ENCODE measurements around the gene PACSIN1. TPM values are rescaled to one million over a fixed set of nuclear protein-coding genes. Genes with fewer than 3 reads are reported as not detected.

PACSIN1 gene
- total and polyA plus RNA-seq, 10 of the 15 experiments (the other 5 are each of a cell fraction or from before 2014, with no cell fraction given), result 0.50 to 9.4 (median 2.8) TPM

- no peak for TF ChIP-seq ZNF592 (IDR thresholded peaks at IDR 0.05)
These were observed 6.5 kb downstream of the PACSIN1 start (continued) for GRCh38 chr6:34472425-34472824.

- Histone ChIP-seq H3K9ac (ENCODE audit: control insufficient read depth, insufficient read depth, low read length) (no peak overlapping the region), H3K36me3 (ENCODE audit: control insufficient read depth in 2 of 2, insufficient read depth in 2 of 2, low read length in 1 of 2) (no peaks in the 10 kb centered on the region), H3K4me1 (ENCODE audit: control insufficient read depth, insufficient read depth, low read length) (no peaks in the 10 kb centered on the region; the same call in 1 of the 2 replicates), H3K9me3 (replicated peaks; ENCODE audit: control insufficient read depth, insufficient read depth, low read length) (no peaks in the 10 kb centered on the region), H3K4me2 (ENCODE audit: control insufficient read depth, insufficient read depth) (no peak overlapping the region), H3K4me3 (no peak overlapping the region), H2AFZ (ENCODE audit: control insufficient read depth, low read depth, low read length) (no peak overlapping the region), H3K27ac (ENCODE audit: control insufficient read depth, insufficient read depth) (no peak overlapping the region), H3K27me3 (replicated peaks in 1 of 2; ENCODE audit: control insufficient read depth in 2 of 2, insufficient read depth in 2 of 2, low read length in 1 of 2) (no peaks in the 10 kb centered on the region), H4K20me1 (ENCODE audit: control insufficient read depth, insufficient read depth) (no peaks in the 10 kb centered on the region), H3K79me2 (ENCODE audit: control insufficient read depth, insufficient read depth, low read length) (no peaks in the 10 kb centered on the region)
- POLR2A ChIA-PET, result no interaction called here
- intact Hi-C loops (cut with micrococcal nuclease; ENCODE audit: unreplicated experiment) (no loop called here), in situ Hi-C loops (cut with MboI) (no loop called here)
- no peak for DNase-seq (ENCODE audit: low read depth, low spot score)
- no peak for TF ChIP-seq USF2 (IDR thresholded peaks at IDR 0.05; ENCODE audit: borderline replicate concordance, low read depth, low read length)
- TF ChIP-seq STAT3 (IDR thresholded peaks at IDR 0.05; ENCODE audit: low read depth, low read length), result no peak
- no peak for TF ChIP-seq RELA (IDR thresholded peaks at IDR 0.05; ENCODE audit: borderline replicate concordance, partially characterized antibody)
- TF ChIP-seq ZNF24 (IDR thresholded peaks at IDR 0.05), result no peak
- TF ChIP-seq ZBTB11 (CRISPR knock-in tag; IDR thresholded peaks at IDR 0.05), result no peak
- no peak for TF ChIP-seq TAF1 (IDR thresholded peaks at IDR 0.05; ENCODE audit: borderline replicate concordance, low read depth, low read length)
- no peak for ATAC-seq
- RAD21 ChIA-PET (ENCODE audit: unreplicated experiment), result interaction anchor here (0.7 kb wide), 1 partner anchor 997 kb away, joined by 3 read pairs; no protein-coding TSS in a partner anchor
- no peak for FAIRE-seq
- BruUV-seq (replicated peaks), result no TSS peak
- SMC1A ChIA-PET (ENCODE audit: uncharacterized antibody, unreplicated experiment), result interaction anchor here (0.8 kb wide), 1 partner anchor 135 kb away, joined by 3 read pairs; no protein-coding TSS in a partner anchor
- WGBS (ENCODE audit: insufficient coverage, insufficient replicate concordance, low lambda C conversion rate, missing lambda C conversion rate), result 24% methylated on average over 1 of the region's 1 CpG
- CTCF ChIA-PET, result no interaction called here
These were observed 8.1 kb downstream of the PACSIN1 start for GRCh38 chr6:34473967-34474366.

Data from GM12878 (cell line).